Esophagus squamous epithelium (tissue), 4 donors: ENCODE results near the gene MICAL2.

Experiments used
- CTCF ChIP-seq, 6 experiments: fragments of 450-650 bp in 4 of 6; fragments of 200-600 bp in 2 of 6; sonication (generic) in 2 of 6; IDR thresholded peaks; one replicate each; pipeline ENCODE4 v1.5.1; 2016 to 2019; ENCODE audit warnings: antibody characterized with exemption in 6 of 6, mild to moderate bottlenecking in 4 of 6, moderate library complexity in 4 of 6
- POLR2A ChIP-seq, 4 donors: fragments of 450-650 bp; IDR thresholded peaks; one replicate each; pipeline ENCODE4 v1.6.1; 2017; ENCODE audit warnings: antibody characterized with exemption in 4 of 4, mild to moderate bottlenecking in 4 of 4, moderate library complexity in 3 of 4

- TF ChIP-seq POLR2A (IDR thresholded peaks at IDR 0.05) (no peak), CTCF (IDR thresholded peaks at IDR 0.05) (no peak)
Measured at GRCh38 chr11:12248330-12248729, 137.9 kb downstream of the MICAL2 start.
